ENCODE measurements around the gene HTR3E. TPM values are rescaled to one million over a fixed set of nuclear protein-coding genes. Genes with fewer than 3 reads are reported as not detected.
"Not testable (repeated sequence)": the region's sequence is repeated elsewhere in the genome, so short reads cannot be mapped to it uniquely, and the experiment has no call there.

The HTR3E gene
- total RNA-seq, 1 donor from 2014 or later: not detected

DNA sequence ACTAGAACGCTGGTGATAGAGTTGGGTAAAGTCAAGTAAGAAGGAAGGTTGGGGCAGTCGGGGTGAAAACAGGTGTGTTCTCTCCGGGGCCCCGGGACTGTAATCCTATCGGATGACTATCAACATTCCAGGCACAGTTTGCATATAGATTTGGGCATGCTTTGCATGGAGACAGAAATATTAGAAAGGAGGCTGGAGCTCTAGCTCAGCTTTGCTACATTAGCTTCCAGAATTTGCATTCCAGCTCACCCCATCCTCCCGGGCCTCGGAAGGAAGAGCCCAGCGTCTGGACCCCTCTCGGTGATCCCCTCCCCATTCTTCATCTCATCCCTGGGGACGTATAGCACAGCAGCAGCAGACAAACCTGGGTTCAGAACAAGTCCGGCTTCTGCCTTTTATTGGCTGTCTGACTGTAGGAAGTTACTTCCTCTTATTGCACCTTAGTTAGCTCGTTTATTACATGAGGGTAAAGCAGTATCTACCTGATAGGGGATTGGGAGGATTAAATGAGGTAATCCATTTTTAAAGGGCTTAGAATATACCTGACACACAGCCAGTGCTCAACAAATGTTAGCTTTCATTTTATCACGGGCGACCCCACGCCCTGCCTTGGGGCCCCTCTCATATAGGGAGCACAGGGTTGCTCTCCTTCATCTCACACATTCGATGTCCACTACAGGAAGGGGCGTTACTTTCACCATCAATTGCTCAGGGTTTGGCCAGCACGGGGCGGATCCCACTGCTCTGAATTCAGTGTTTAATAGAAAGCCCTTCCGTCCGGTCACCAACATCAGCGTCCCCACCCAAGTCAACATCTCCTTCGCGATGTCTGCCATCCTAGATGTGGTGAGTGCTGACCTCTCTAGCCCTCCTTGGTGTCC lies 3.2 kb downstream of the HTR3E start:
- peaks cover 3 to 7% (median 7%) of the 10 kb centered on the region in 3 donors for H3K27me3 ChIP-seq (ENCODE audit: control insufficient read depth in 3 of 3, insufficient read depth in 3 of 3, low read length in 3 of 3)
- H3K4me3 ChIP-seq (ENCODE audit: low read length in 3 of 3): no peak overlapping the region
- no peaks in the 10 kb centered on the region for H3K36me3 ChIP-seq (ENCODE audit: control insufficient read depth in 3 of 3, insufficient read depth in 3 of 3, low read length in 3 of 3)
- H3K27ac ChIP-seq (ENCODE audit: low read depth, low read length): no peak overlapping the region
- H3K9ac ChIP-seq (ENCODE audit: low read depth in 1 of 3, low read length in 3 of 3): no peak overlapping the region
- peaks cover 0 to 4% (median 0%) of the 10 kb centered on the region in 3 donors for H3K4me1 ChIP-seq (ENCODE audit: control insufficient read depth in 3 of 3, insufficient read depth in 3 of 3, low read length in 3 of 3)
- H3K9me3 ChIP-seq (ENCODE audit: control insufficient read depth in 3 of 3, low read length in 3 of 3): no peaks in the 10 kb centered on the region

GRCh38 chr3:184110316-184110725 lies 13.5 kb downstream of the HTR3E start:
- Histone ChIP-seq H3K9ac (ENCODE audit: low read depth in 1 of 3, low read length in 3 of 3) (no peak overlapping the region), H3K9me3 (ENCODE audit: control insufficient read depth in 3 of 3, low read length in 3 of 3) (no peaks in the 10 kb centered on the region), H3K27me3 (ENCODE audit: control insufficient read depth in 3 of 3, insufficient read depth in 3 of 3, low read length in 3 of 3) (no peaks in the 10 kb centered on the region), H3K4me3 (ENCODE audit: low read length in 3 of 3) (no peak overlapping the region), H3K4me1 (ENCODE audit: control insufficient read depth in 3 of 3, insufficient read depth in 3 of 3, low read length in 3 of 3) (no peaks in the 10 kb centered on the region), H3K27ac (ENCODE audit: low read depth, low read length) (no peak overlapping the region), H3K36me3 (ENCODE audit: control insufficient read depth in 3 of 3, insufficient read depth in 3 of 3, low read length in 3 of 3) (no peaks in the 10 kb centered on the region)

DNA sequence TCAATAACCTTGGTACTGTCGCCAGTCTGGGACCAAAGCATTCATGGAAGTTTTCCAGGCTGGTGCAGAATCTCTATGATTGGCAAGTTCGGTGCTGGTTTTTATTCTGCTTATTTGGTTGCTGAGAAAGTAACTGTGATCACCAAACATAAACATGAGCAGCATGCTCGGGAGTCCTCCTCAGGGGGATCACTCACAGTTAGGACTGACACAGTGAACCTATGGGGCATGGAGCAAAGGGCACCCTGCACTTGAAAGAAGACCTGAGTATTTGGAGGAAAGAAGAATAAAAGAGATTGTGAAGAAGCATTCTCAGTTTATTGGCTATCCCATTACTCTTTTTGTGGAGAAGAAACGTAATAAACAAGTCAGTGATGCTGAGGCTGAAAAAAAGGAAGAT lies 19.2 kb downstream of the HTR3E start:
- Histone ChIP-seq H3K27me3 (ENCODE audit: control insufficient read depth in 3 of 3, insufficient read depth in 3 of 3, low read length in 3 of 3) (no peaks in the 10 kb centered on the region), H3K27ac (ENCODE audit: low read depth, low read length) (no peak overlapping the region), H3K4me1 (ENCODE audit: control insufficient read depth in 3 of 3, insufficient read depth in 3 of 3, low read length in 3 of 3) (no peaks in the 10 kb centered on the region), H3K36me3 (ENCODE audit: control insufficient read depth in 3 of 3, insufficient read depth in 3 of 3, low read length in 3 of 3) (no peaks in the 10 kb centered on the region), H3K4me3 (ENCODE audit: low read length in 3 of 3) (no peak overlapping the region), H3K9ac (ENCODE audit: low read depth in 1 of 3, low read length in 3 of 3) (no peak overlapping the region), H3K9me3 (ENCODE audit: control insufficient read depth in 3 of 3, low read length in 3 of 3) (no peaks in the 10 kb centered on the region)

DNA sequence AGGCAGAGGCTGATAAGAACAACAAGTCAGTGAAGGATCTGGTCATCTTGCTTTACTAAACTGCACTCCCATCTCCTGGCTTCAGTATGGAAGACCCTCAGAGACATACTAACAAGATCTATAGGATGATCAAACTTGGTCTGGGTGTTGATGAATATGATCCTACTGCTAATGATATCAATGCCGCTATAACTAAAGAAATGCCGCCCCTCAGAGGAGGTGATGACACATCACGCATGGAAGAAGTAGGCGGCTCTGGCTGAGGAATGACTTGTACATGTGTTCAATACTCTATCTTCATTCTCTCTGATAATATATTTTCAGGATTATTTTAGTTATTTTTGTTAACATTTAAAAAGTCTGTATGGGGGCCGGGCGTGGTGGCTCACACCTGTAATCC lies 20.8 kb downstream of the HTR3E start:
- no peak overlapping the region for H3K9ac ChIP-seq (ENCODE audit: low read depth in 1 of 3, low read length in 3 of 3)

GRCh38 chr3:184121031-184121430 lies 24.2 kb downstream of the HTR3E start:
- not testable (repeated sequence) for H3K36me3 ChIP-seq (ENCODE audit: control insufficient read depth in 3 of 3, insufficient read depth in 3 of 3, low read length in 3 of 3); H3K27me3 ChIP-seq (ENCODE audit: control insufficient read depth in 3 of 3, insufficient read depth in 3 of 3, low read length in 3 of 3); H3K4me1 ChIP-seq (ENCODE audit: control insufficient read depth in 3 of 3, insufficient read depth in 3 of 3, low read length in 3 of 3); H3K4me3 ChIP-seq (ENCODE audit: low read length in 3 of 3); H3K27ac ChIP-seq (ENCODE audit: low read depth, low read length); H3K9ac ChIP-seq (ENCODE audit: low read depth in 1 of 3, low read length in 3 of 3); H3K9me3 ChIP-seq (ENCODE audit: control insufficient read depth in 3 of 3, low read length in 3 of 3)

More for the DNA sequence above, 20.8 kb downstream of the HTR3E start:
- no peaks in the 10 kb centered on the region for H3K27me3 ChIP-seq (ENCODE audit: control insufficient read depth in 3 of 3, insufficient read depth in 3 of 3, low read length in 3 of 3)
- H3K27ac ChIP-seq (ENCODE audit: low read depth, low read length): no peak overlapping the region
- H3K4me3 ChIP-seq (ENCODE audit: low read length in 3 of 3): no peak overlapping the region
- H3K9me3 ChIP-seq (ENCODE audit: control insufficient read depth in 3 of 3, low read length in 3 of 3): no peaks in the 10 kb centered on the region
- no peaks in the 10 kb centered on the region for H3K36me3 ChIP-seq (ENCODE audit: control insufficient read depth in 3 of 3, insufficient read depth in 3 of 3, low read length in 3 of 3)
- no peaks in the 10 kb centered on the region for H3K4me1 ChIP-seq (ENCODE audit: control insufficient read depth in 3 of 3, insufficient read depth in 3 of 3, low read length in 3 of 3)

GRCh38 chr3:184126006-184126405 lies 29.1 kb downstream of the HTR3E start:
- Histone ChIP-seq H3K36me3 (ENCODE audit: control insufficient read depth in 3 of 3, insufficient read depth in 3 of 3, low read length in 3 of 3) (no peaks in the 10 kb centered on the region), H3K4me3 (ENCODE audit: low read length in 3 of 3) (no peak overlapping the region), H3K9me3 (ENCODE audit: control insufficient read depth in 3 of 3, low read length in 3 of 3) (no peaks in the 10 kb centered on the region), H3K27me3 (ENCODE audit: control insufficient read depth in 3 of 3, insufficient read depth in 3 of 3, low read length in 3 of 3) (no peaks in the 10 kb centered on the region), H3K4me1 (ENCODE audit: control insufficient read depth in 3 of 3, insufficient read depth in 3 of 3, low read length in 3 of 3) (no peaks in the 10 kb centered on the region), H3K9ac (ENCODE audit: low read depth in 1 of 3, low read length in 3 of 3) (no peak overlapping the region), H3K27ac (ENCODE audit: low read depth, low read length) (no peak overlapping the region)

- Histone ChIP-seq H3K4me1 (ENCODE audit: control insufficient read depth in 3 of 3, insufficient read depth in 3 of 3, low read length in 3 of 3) (peaks cover 3 to 6% (median 3%) of the 10 kb centered on the region in 3 donors), H3K4me3 (ENCODE audit: low read length in 3 of 3) (no peak overlapping the region), H3K27ac (ENCODE audit: low read depth, low read length) (no peak overlapping the region), H3K36me3 (ENCODE audit: control insufficient read depth in 3 of 3, insufficient read depth in 3 of 3, low read length in 3 of 3) (no peaks in the 10 kb centered on the region), H3K9me3 (ENCODE audit: control insufficient read depth in 3 of 3, low read length in 3 of 3) (no peaks in the 10 kb centered on the region), H3K27me3 (ENCODE audit: control insufficient read depth in 3 of 3, insufficient read depth in 3 of 3, low read length in 3 of 3) (no peaks in the 10 kb centered on the region), H3K9ac (ENCODE audit: low read depth in 1 of 3, low read length in 3 of 3) (peak overlapping the region in 1 of 3 donors; percentile 9)
These were observed 32.1 kb downstream of the HTR3E start for GRCh38 chr3:184129012-184129411.

- Histone ChIP-seq H3K27ac (ENCODE audit: low read depth, low read length) (no peak overlapping the region), H3K36me3 (ENCODE audit: control insufficient read depth in 3 of 3, insufficient read depth in 3 of 3, low read length in 3 of 3) (peaks cover 5 to 8% (median 7%) of the 10 kb centered on the region in 3 donors), H3K9ac (ENCODE audit: low read depth in 1 of 3, low read length in 3 of 3) (no peak overlapping the region), H3K9me3 (ENCODE audit: control insufficient read depth in 3 of 3, low read length in 3 of 3) (no peaks in the 10 kb centered on the region), H3K4me3 (ENCODE audit: low read length in 3 of 3) (no peak overlapping the region), H3K4me1 (ENCODE audit: control insufficient read depth in 3 of 3, insufficient read depth in 3 of 3, low read length in 3 of 3) (peaks cover 25 to 39% (median 27%) of the 10 kb centered on the region in 3 donors), H3K27me3 (ENCODE audit: control insufficient read depth in 3 of 3, insufficient read depth in 3 of 3, low read length in 3 of 3) (no peaks in the 10 kb centered on the region)
These were observed 36.1 kb downstream of the HTR3E start for GRCh38 chr3:184132945-184133344.

- Histone ChIP-seq H3K27me3 (ENCODE audit: control insufficient read depth in 3 of 3, insufficient read depth in 3 of 3, low read length in 3 of 3) (no peaks in the 10 kb centered on the region), H3K9me3 (ENCODE audit: control insufficient read depth in 3 of 3, low read length in 3 of 3) (no peaks in the 10 kb centered on the region), H3K27ac (ENCODE audit: low read depth, low read length) (peak overlapping the region; percentile 86), H3K36me3 (ENCODE audit: control insufficient read depth in 3 of 3, insufficient read depth in 3 of 3, low read length in 3 of 3) (peaks cover 9 to 11% (median 10%) of the 10 kb centered on the region in 3 donors), H3K9ac (ENCODE audit: low read depth in 1 of 3, low read length in 3 of 3) (peak overlapping the region; percentile 96), H3K4me1 (ENCODE audit: control insufficient read depth in 3 of 3, insufficient read depth in 3 of 3, low read length in 3 of 3) (peaks cover 25 to 39% (median 27%) of the 10 kb centered on the region in 3 donors), H3K4me3 (ENCODE audit: low read length in 3 of 3) (peak overlapping the region; percentile 91 to 100 (median 99))
These were observed 37.2 kb downstream of the HTR3E start for GRCh38 chr3:184133840-184134745.

Data from skeletal muscle tissue (tissue), 4 donors.